ENCODE measurements around the gene HOMEZ. TPM values are rescaled to one million over a fixed set of nuclear protein-coding genes. Genes with fewer than 3 reads are reported as not detected.
"Not testable (repeated sequence)": the region's sequence is repeated elsewhere in the genome, so short reads cannot be mapped to it uniquely, and the experiment has no call there.

Gene HOMEZ
- polyA plus RNA-seq, 4 donors = 3.2 to 17.5 (median 7.6) TPM

GRCh38 chr14:23296012-23296777 is 10.3 kb upstream of the HOMEZ start:
- H3K27me3 ChIP-seq (ENCODE audit: control insufficient read depth in 3 of 3, insufficient read depth in 3 of 3, low read length in 3 of 3) = peaks cover 0 to 6% (median 0%) of the 10 kb centered on the region in 3 donors
- no peak for FAIRE-seq
- H3K4me1 ChIP-seq (ENCODE audit: control insufficient read depth in 3 of 3, insufficient read depth in 2 of 3, low read depth in 1 of 3, low read length in 2 of 3) = peaks cover 0 to 17% (median 0%) of the 10 kb centered on the region in 3 donors
- H3K9me3 ChIP-seq (ENCODE audit: control insufficient read depth in 2 of 2, insufficient read depth in 1 of 2, low read depth in 1 of 2, low read length in 1 of 2) = no peaks in the 10 kb centered on the region
- 90 to 97% (median 94%) methylated on average over 7 of the region's 7 CpGs for WGBS, 3 donors
- no peak for DNase-seq
- H3K4me3 ChIP-seq (ENCODE audit: low read depth in 1 of 3, low read length in 3 of 3) = no peak overlapping the region
- peaks cover 0 to 19% (median 2%) of the 10 kb centered on the region in 3 donors for H3K36me3 ChIP-seq (ENCODE audit: control insufficient read depth in 3 of 3, insufficient read depth in 2 of 3, low read depth in 1 of 3, low read length in 3 of 3)
- H3K27ac ChIP-seq (ENCODE audit: low read depth in 1 of 3, low read length in 2 of 3) = no peak overlapping the region

GRCh38 chr14:23294734-23295561 is 9.0 kb upstream of the HOMEZ start:
- no peak overlapping the region for H3K27ac ChIP-seq (ENCODE audit: low read depth in 1 of 3, low read length in 2 of 3)

GRCh38 chr14:23286902-23287479 is 1.1 kb upstream of the HOMEZ start:
- H3K27ac ChIP-seq (ENCODE audit: low read depth in 1 of 3, low read length in 2 of 3) = peak overlapping the region; percentile 95 to 98 (median 96)
- WGBS, 3 donors = 40 to 53% (median 49%) methylated on average over 6 of the region's 6 CpGs
- FAIRE-seq = no peak

More at GRCh38 chr14:23294734-23295561, 9.0 kb upstream of the HOMEZ start:
- Histone ChIP-seq H3K4me3 (ENCODE audit: low read depth in 1 of 3, low read length in 3 of 3) (no peak overlapping the region), H3K9me3 (ENCODE audit: control insufficient read depth in 2 of 2, insufficient read depth in 1 of 2, low read depth in 1 of 2, low read length in 1 of 2) (no peaks in the 10 kb centered on the region), H3K36me3 (ENCODE audit: control insufficient read depth in 3 of 3, insufficient read depth in 2 of 3, low read depth in 1 of 3, low read length in 3 of 3) (peaks cover 0 to 19% (median 2%) of the 10 kb centered on the region in 3 donors), H3K4me1 (ENCODE audit: control insufficient read depth in 3 of 3, insufficient read depth in 2 of 3, low read depth in 1 of 3, low read length in 2 of 3) (peaks cover 0 to 13% (median 0%) of the 10 kb centered on the region in 3 donors), H3K27me3 (ENCODE audit: control insufficient read depth in 3 of 3, insufficient read depth in 3 of 3, low read length in 3 of 3) (peaks cover 0 to 6% (median 0%) of the 10 kb centered on the region in 3 donors)
- 16 to 32% (median 25%) methylated on average over 24 of the region's 24 CpGs for WGBS, 3 donors
- FAIRE-seq (no peak), DNase-seq (peak; percentile 66 to 72)

GRCh38 chr14:23285530-23286019 is 357 bp downstream of the HOMEZ start:
- Histone ChIP-seq H3K27ac (ENCODE audit: low read depth in 1 of 3, low read length in 2 of 3) (peak overlapping the region; percentile 69 to 93 (median 84)), H3K4me3 (ENCODE audit: low read depth in 1 of 3, low read length in 3 of 3) (peak overlapping the region; percentile 76 to 99 (median 78)), H3K4me1 (ENCODE audit: control insufficient read depth in 3 of 3, insufficient read depth in 2 of 3, low read depth in 1 of 3, low read length in 2 of 3) (peaks cover 0 to 8% (median 0%) of the 10 kb centered on the region in 3 donors), H3K9me3 (ENCODE audit: control insufficient read depth in 2 of 2, insufficient read depth in 1 of 2, low read depth in 1 of 2, low read length in 1 of 2) (no peaks in the 10 kb centered on the region), H3K27me3 (ENCODE audit: control insufficient read depth in 3 of 3, insufficient read depth in 3 of 3, low read length in 3 of 3) (no peaks in the 10 kb centered on the region), H3K36me3 (ENCODE audit: control insufficient read depth in 3 of 3, insufficient read depth in 2 of 3, low read depth in 1 of 3, low read length in 3 of 3) (peaks cover 0 to 2% (median 0%) of the 10 kb centered on the region in 3 donors)
- no peak for DNase-seq
- no peak for FAIRE-seq
- 0% methylated on average over 17 to 22 of the region's 22 CpGs for WGBS, 3 donors

More at GRCh38 chr14:23286902-23287479, 1.1 kb upstream of the HOMEZ start:
- H3K36me3 ChIP-seq (ENCODE audit: control insufficient read depth in 3 of 3, insufficient read depth in 2 of 3, low read depth in 1 of 3, low read length in 3 of 3) = peaks cover 0 to 2% (median 0%) of the 10 kb centered on the region in 3 donors
- H3K4me1 ChIP-seq (ENCODE audit: control insufficient read depth in 3 of 3, insufficient read depth in 2 of 3, low read depth in 1 of 3, low read length in 2 of 3) = peaks cover 0 to 8% (median 0%) of the 10 kb centered on the region in 3 donors
- H3K27me3 ChIP-seq (ENCODE audit: control insufficient read depth in 3 of 3, insufficient read depth in 3 of 3, low read length in 3 of 3) = no peaks in the 10 kb centered on the region
- H3K9me3 ChIP-seq (ENCODE audit: control insufficient read depth in 2 of 2, insufficient read depth in 1 of 2, low read depth in 1 of 2, low read length in 1 of 2) = no peaks in the 10 kb centered on the region
- DNase-seq = no peak
- H3K4me3 ChIP-seq (ENCODE audit: low read depth in 1 of 3, low read length in 3 of 3) = peak overlapping the region in 2 of 3 donors; percentile 78 to 99

GRCh38 chr14:23284654-23285529 is 1.0 kb downstream of the HOMEZ start:
- Histone ChIP-seq H3K4me3 (ENCODE audit: low read depth in 1 of 3, low read length in 3 of 3) (peak overlapping the region; percentile 76 to 99 (median 78)), H3K27me3 (ENCODE audit: control insufficient read depth in 3 of 3, insufficient read depth in 3 of 3, low read length in 3 of 3) (no peaks in the 10 kb centered on the region), H3K9me3 (ENCODE audit: control insufficient read depth in 2 of 2, insufficient read depth in 1 of 2, low read depth in 1 of 2, low read length in 1 of 2) (no peaks in the 10 kb centered on the region), H3K27ac (ENCODE audit: low read depth in 1 of 3, low read length in 2 of 3) (peak overlapping the region; percentile 69 to 93 (median 84)), H3K4me1 (ENCODE audit: control insufficient read depth in 3 of 3, insufficient read depth in 2 of 3, low read depth in 1 of 3, low read length in 2 of 3) (peaks cover 0 to 13% (median 0%) of the 10 kb centered on the region in 3 donors), H3K36me3 (ENCODE audit: control insufficient read depth in 3 of 3, insufficient read depth in 2 of 3, low read depth in 1 of 3, low read length in 3 of 3) (peaks cover 0 to 3% (median 2%) of the 10 kb centered on the region in 3 donors)
- FAIRE-seq = no peak
- peak; percentile 59 to 68 for DNase-seq
- WGBS, 3 donors = 20 to 29% (median 24%) methylated on average over 9 of the region's 9 CpGs

- FAIRE-seq = no peak
Observed at GRCh38 chr14:23281247-23281646, 4.7 kb downstream of the HOMEZ start.

GRCh38 chr14:23277928-23278327 is 8.0 kb downstream of the HOMEZ start:
- Histone ChIP-seq H3K4me1 (ENCODE audit: control insufficient read depth in 3 of 3, insufficient read depth in 2 of 3, low read depth in 1 of 3, low read length in 2 of 3) (peaks cover 0 to 13% (median 0%) of the 10 kb centered on the region in 3 donors), H3K36me3 (ENCODE audit: control insufficient read depth in 3 of 3, insufficient read depth in 2 of 3, low read depth in 1 of 3, low read length in 3 of 3) (peaks cover 0 to 32% (median 2%) of the 10 kb centered on the region in 3 donors)
- H3K9me3 ChIP-seq (ENCODE audit: control insufficient read depth in 2 of 2, insufficient read depth in 1 of 2, low read depth in 1 of 2, low read length in 1 of 2); H3K27me3 ChIP-seq (ENCODE audit: control insufficient read depth in 3 of 3, insufficient read depth in 3 of 3, low read length in 3 of 3); H3K4me3 ChIP-seq (ENCODE audit: low read depth in 1 of 3, low read length in 3 of 3); FAIRE-seq; DNase-seq; H3K27ac ChIP-seq (ENCODE audit: low read depth in 1 of 3, low read length in 2 of 3): not testable (repeated sequence)
- WGBS, 3 donors = 72 to 89% (median 77%) methylated on average over 6 of the region's 6 CpGs

More at GRCh38 chr14:23281247-23281646, 4.7 kb downstream of the HOMEZ start:
- WGBS, 3 donors = 91 to 93% (median 92%) methylated on average over 6 of the region's 6 CpGs
- no peak overlapping the region for H3K27ac ChIP-seq (ENCODE audit: low read depth in 1 of 3, low read length in 2 of 3)
- peaks cover 0 to 13% (median 0%) of the 10 kb centered on the region in 3 donors for H3K4me1 ChIP-seq (ENCODE audit: control insufficient read depth in 3 of 3, insufficient read depth in 2 of 3, low read depth in 1 of 3, low read length in 2 of 3)
- DNase-seq = no peak
- H3K9me3 ChIP-seq (ENCODE audit: control insufficient read depth in 2 of 2, insufficient read depth in 1 of 2, low read depth in 1 of 2, low read length in 1 of 2) = no peaks in the 10 kb centered on the region
- H3K27me3 ChIP-seq (ENCODE audit: control insufficient read depth in 3 of 3, insufficient read depth in 3 of 3, low read length in 3 of 3) = no peaks in the 10 kb centered on the region
- H3K36me3 ChIP-seq (ENCODE audit: control insufficient read depth in 3 of 3, insufficient read depth in 2 of 3, low read depth in 1 of 3, low read length in 3 of 3) = peaks cover 0 to 22% (median 2%) of the 10 kb centered on the region in 3 donors
- no peak overlapping the region for H3K4me3 ChIP-seq (ENCODE audit: low read depth in 1 of 3, low read length in 3 of 3)

Measured in small intestine (tissue), 7 donors.